HCT116 (cell line): ENCODE results near the gene CTSG. TPM values are rescaled to one million over a fixed set of nuclear protein-coding genes. Genes with fewer than 3 reads are reported as not detected.

Source experiments
- ATAC-seq: fragments of 200-7000 bp; cut with Tn5 transposase; 2 replicates; pipeline ENCODE4 v1.9.1; 2020; ENCODE audit warnings: mild to moderate bottlenecking, moderate library complexity
- Bru-seq: library from RNA; stranded (reverse); fragments of 400-500 nt; gene quantifications from one replicate; lab custom pipeline; 2021; lab: Mats Ljungman, UMichigan
- BruChase-seq, 2 experiments: library from RNA; stranded (reverse); fragments of 400-500 nt; gene quantifications; one replicate each; lab custom pipeline; 2021; lab: Mats Ljungman, UMichigan
- BruUV-seq: library from RNA; stranded (reverse); fragments of 400-500 nt; replicated peaks from 2 replicates; lab custom pipeline; 2021; lab: Mats Ljungman, UMichigan
- CTCF ChIA-PET: fragments of 300-600 bp; sonication (Branson Sonifier 250); formaldehyde crosslinking; loops from one replicate; lab custom pipeline; 2021; ENCODE audit warnings: antibody characterized with exemption; lab: Charles Lee
- POLR2A ChIA-PET: fragments of 300-600, 350-600 bp; sonication (Branson Sonifier 250); formaldehyde crosslinking; loops from one replicate; lab custom pipeline; 2021; ENCODE audit warnings: antibody characterized with exemption; lab: Charles Lee
- RAD21 ChIA-PET, 2 experiments: fragments of 300-600 bp; sonication (Branson Sonifier 250); formaldehyde crosslinking; loops; one replicate each; lab custom pipeline; 2023; ENCODE audit warnings: low total read pairs in 2 of 2; ENCODE audit not compliant: uncharacterized antibody in 2 of 2, unreplicated experiment in 2 of 2, low non-redundant PET in 1 of 2; lab: Charles Lee
- DNase-seq: peaks from one replicate; pipeline ENCODE4 v3.0.0-alpha.2; 2010; ENCODE audit warnings: low read depth, low spot score
- H2AFZ ChIP-seq: fragments of 200-600 bp; shearing (Covaris generic), sonication (generic); 2 replicates; pipeline ENCODE4 v1.6.1; 2017; ENCODE audit warnings: low read depth, mixed run types, mixed read lengths, antibody characterized with exemption, low read length; ENCODE audit not compliant: poor library complexity, severe bottlenecking
- H3K27ac ChIP-seq: 2 replicates; pipeline ENCODE4 v1.5.1; 2012; ENCODE audit warnings: low read depth, low read length
- H3K27me3 ChIP-seq: fragments of 200-600 bp; sonication (generic); 2 replicates; pipeline ENCODE4 v1.6.1; 2016; ENCODE audit warnings: mixed run types, low read length, mixed read lengths; ENCODE audit not compliant: insufficient read depth
- H3K36me3 ChIP-seq, 2 experiments: fragments of 200-500 bp in 1 of 2; fragments of 200-600 bp in 1 of 2; sonication (Bioruptor generic) in 1 of 2; sonication (generic) in 1 of 2; 2 replicates each; pipeline versions ENCODE4 v1.5.1 to v1.6.1; 2014 to 2016; ENCODE audit warnings: low read length in 2 of 2, inconsistent platforms in 1 of 2, mixed read lengths in 1 of 2, mixed run types in 1 of 2; ENCODE audit not compliant: insufficient read depth in 2 of 2, control insufficient read depth in 1 of 2
- H3K4me1 ChIP-seq, 2 experiments: fragments of 200-600 bp in 1 of 2; sonication (generic) in 1 of 2; 2 replicates each; pipeline versions ENCODE4 v1.5.1 to v1.6.1; 2012 to 2017; ENCODE audit warnings: low read length in 2 of 2, inconsistent platforms in 1 of 2, mild to moderate bottlenecking in 1 of 2, mixed read lengths in 1 of 2, mixed run types in 1 of 2, moderate library complexity in 1 of 2; ENCODE audit not compliant: insufficient read depth in 2 of 2, control insufficient read depth in 1 of 2
- H3K4me2 ChIP-seq: fragments of 200-600 bp; sonication (generic); 2 replicates; pipeline ENCODE4 v1.6.1; 2017; ENCODE audit warnings: mixed run types, low read length, mixed read lengths
- H3K4me3 ChIP-seq, 2 experiments: fragments of 200-600 bp in 1 of 2; sonication (generic) in 1 of 2; replicated peaks in 1 of 2; 2 replicates each; pipeline ENCODE4 v1.5.1; 2011 to 2016; ENCODE audit warnings: low read length in 2 of 2, control low read depth in 1 of 2, low read depth in 1 of 2, mild to moderate bottlenecking in 1 of 2, mixed read lengths in 1 of 2, mixed run types in 1 of 2
- H3K79me2 ChIP-seq: fragments of 200-600 bp; sonication (generic); 2 replicates; pipeline ENCODE4 v1.6.1; 2017; ENCODE audit warnings: mild to moderate bottlenecking, mixed run types, low read length, moderate library complexity, mixed read lengths; ENCODE audit not compliant: insufficient read depth
- H3K9ac ChIP-seq: fragments of 200-600 bp; sonication (generic); 2 replicates; pipeline ENCODE4 v1.6.1; 2016; ENCODE audit warnings: low read length, mixed read lengths
- H3K9me2 ChIP-seq: fragments of 200-600 bp; sonication (generic), shearing (Covaris generic); 2 replicates; pipeline ENCODE4 v1.6.1; 2017; ENCODE audit warnings: mixed run types, mild to moderate bottlenecking, moderate library complexity; ENCODE audit not compliant: insufficient read depth
- H3K9me3 ChIP-seq, 2 experiments: fragments of 200-500 bp in 1 of 2; fragments of 200-600 bp in 1 of 2; sonication (Bioruptor generic) in 1 of 2; sonication (generic) in 1 of 2; 2 replicates each; pipeline ENCODE4 v1.6.1; 2014 to 2017; ENCODE audit warnings: low read length in 2 of 2, mixed read lengths in 2 of 2, inconsistent platforms in 1 of 2, low read depth in 1 of 2, mild to moderate bottlenecking in 1 of 2, mixed run types in 1 of 2, moderate library complexity in 1 of 2; ENCODE audit not compliant: control insufficient read depth in 1 of 2, insufficient read depth in 1 of 2
- H4K20me1 ChIP-seq: fragments of 200-600 bp; sonication (generic), shearing (Covaris generic); 2 replicates; pipeline ENCODE4 v1.6.1; 2017; ENCODE audit warnings: mixed run types, mild to moderate bottlenecking, moderate library complexity; ENCODE audit not compliant: insufficient read depth
- CBX3 ChIP-seq: IDR thresholded peaks from 2 replicates; pipeline ENCODE4 v1.6.1; 2012; ENCODE audit warnings: low read depth
- CEBPB ChIP-seq: IDR thresholded peaks from 2 replicates; pipeline ENCODE4 v1.6.1; 2012; ENCODE audit warnings: low read depth
- CTCF ChIP-seq, 3 experiments: fragments of 200-600 bp in 1 of 3; sonication (generic) in 1 of 3; IDR thresholded peaks in 2 of 3; conservative IDR thresholded peaks in 1 of 3; 2 replicates each; pipeline ENCODE4 v1.5.1; 2012 to 2017; ENCODE audit warnings: low read depth in 2 of 3, low read length in 2 of 3, antibody characterized with exemption in 1 of 3, borderline replicate concordance in 1 of 3, control low read depth in 1 of 3, mild to moderate bottlenecking in 1 of 3, mixed read lengths in 1 of 3, mixed run types in 1 of 3, moderate library complexity in 1 of 3; ENCODE audit not compliant: insufficient read depth in 1 of 3
- EGR1 ChIP-seq: IDR thresholded peaks from 2 replicates; pipeline ENCODE4 v1.6.1; 2012; ENCODE audit warnings: low read depth
- ELF1 ChIP-seq: IDR thresholded peaks from 2 replicates; pipeline ENCODE4 v1.6.1; 2012; ENCODE audit warnings: low read depth, borderline replicate concordance
- EZH2 ChIP-seq: fragments of 200-600 bp; sonication (generic); IDR thresholded peaks from 2 replicates; pipeline ENCODE4 v1.6.1; 2017; ENCODE audit warnings: antibody characterized with exemption, mixed run types
- EZH2phosphoT487 ChIP-seq: fragments of 200-600 bp; IDR thresholded peaks from 2 replicates; pipeline ENCODE4 v1.6.1; 2018; ENCODE audit warnings: antibody characterized with exemption, borderline replicate concordance
- FOSL1 ChIP-seq: IDR thresholded peaks from 2 replicates; pipeline ENCODE4 v1.6.1; 2012; ENCODE audit warnings: low read depth
- JUND ChIP-seq: IDR thresholded peaks from 2 replicates; pipeline ENCODE4 v1.6.1; 2012
- POLR2AphosphoS5 ChIP-seq: IDR thresholded peaks from 2 replicates; pipeline ENCODE4 v1.6.1; 2011; ENCODE audit warnings: mild to moderate bottlenecking, low read depth, low read length, moderate library complexity
- RAD21 ChIP-seq: IDR thresholded peaks from 2 replicates; pipeline ENCODE4 v1.6.1; 2012; ENCODE audit warnings: low read depth, mild to moderate bottlenecking
- SIN3A ChIP-seq: IDR thresholded peaks from 2 replicates; pipeline ENCODE4 v1.6.1; 2012; ENCODE audit warnings: low read depth
- SP1 ChIP-seq: IDR thresholded peaks from 2 replicates; pipeline ENCODE4 v1.6.1; 2012; ENCODE audit warnings: low read depth
- SRF ChIP-seq: IDR thresholded peaks from 2 replicates; pipeline ENCODE4 v1.6.1; 2012; ENCODE audit warnings: low read depth
- YY1 ChIP-seq: IDR thresholded peaks from 2 replicates; pipeline ENCODE4 v1.6.1; 2011; ENCODE audit warnings: low read length, low read depth, moderate library complexity, mild to moderate bottlenecking; ENCODE audit not compliant: insufficient replicate concordance; ENCODE audit errors: extremely low read depth
- ZFX ChIP-seq: fragments of 450-650 bp; IDR thresholded peaks from 2 replicates; pipeline ENCODE4 v1.6.1; 2017
- ZNF274 ChIP-seq: fragments of 200-500 bp; sonication (Bioruptor generic); IDR thresholded peaks from 2 replicates; pipeline ENCODE4 v1.6.1; 2014; ENCODE audit warnings: mild to moderate bottlenecking, low read depth, low read length, inconsistent platforms
- intact Hi-C: fragments of 100-400 bp; cut with micrococcal nuclease; formaldehyde crosslinking; loops from 2 replicates; pipeline ENCODE4 v1.10.0; 2022
- long read RNA-seq: library from polyadenylated mRNA; unstranded; transcript quantifications from one replicate; pipeline ENCODE4 v2.0.0, GENCODE V29; 2021; ENCODE audit not compliant: unreplicated experiment
- polyA plus RNA-seq: library from polyadenylated mRNA; unstranded; fragments of >200 nt; gene quantifications from 2 replicates; pipeline ENCODE4 v1.2.1, GENCODE V29; 2012; ENCODE audit warnings: missing spikeins
- total RNA-seq: library from RNA; stranded (reverse); gene quantifications from one replicate; pipeline ENCODE4 v1.2.1, GENCODE V29; 2021; ENCODE audit not compliant: unreplicated experiment
- TF ChIP-seq, protein P1 (sequence below): IDR thresholded peaks from 2 replicates; pipeline ENCODE4 v1.6.1; 2012; ENCODE audit warnings: low read depth
- TF ChIP-seq, protein P2 (sequence below): IDR thresholded peaks from 2 replicates; pipeline ENCODE4 v1.6.1; 2012
- TF ChIP-seq, protein P3 (sequence below): IDR thresholded peaks from 2 replicates; pipeline ENCODE4 v1.6.1; 2011; ENCODE audit warnings: mild to moderate bottlenecking, low read length, moderate library complexity; ENCODE audit not compliant: insufficient replicate concordance; ENCODE audit errors: extremely low read depth

Gene CTSG
- total RNA-seq (not detected), Bru-seq, nascent RNA (not detected), BruChase-seq, experiment 1, labeled RNA remaining after a 6-hour chase (not detected), BruChase-seq, experiment 2, labeled RNA remaining after a 2-hour chase (not detected)
- polyA plus RNA-seq: not detected in 2 replicates
- long read RNA-seq: 0 reads

GRCh38 chr14:24576182-24576581, at the start of gene CTSG:
Gene CTSG, minus strand, starts transcription at chr14:24576250. Its CDS starts 27 bp downstream, at chr14:24576223.
- Histone ChIP-seq H3K4me3 (no peak within 1 kb of the TSS), H4K20me1 (no peaks in the 10 kb centered on the region), H3K27me3 (peaks cover 8% of the 10 kb centered on the region; the same call in 1 of the 2 replicates), H3K9me3 (no peaks in the 10 kb centered on the region), H3K4me1 (no peaks in the 10 kb centered on the region), H3K79me2 (no peaks in the 10 kb centered on the region)
- RAD21 ChIA-PET: no interaction called here
- no TSS peak for BruUV-seq
- no peak for TF ChIP-seq EZH2
- TF ChIP-seq ZFX: no peak
- TF ChIP-seq FOSL1: no peak
- TF ChIP-seq ELF1: no peak
- TF ChIP-seq, protein P1, sequence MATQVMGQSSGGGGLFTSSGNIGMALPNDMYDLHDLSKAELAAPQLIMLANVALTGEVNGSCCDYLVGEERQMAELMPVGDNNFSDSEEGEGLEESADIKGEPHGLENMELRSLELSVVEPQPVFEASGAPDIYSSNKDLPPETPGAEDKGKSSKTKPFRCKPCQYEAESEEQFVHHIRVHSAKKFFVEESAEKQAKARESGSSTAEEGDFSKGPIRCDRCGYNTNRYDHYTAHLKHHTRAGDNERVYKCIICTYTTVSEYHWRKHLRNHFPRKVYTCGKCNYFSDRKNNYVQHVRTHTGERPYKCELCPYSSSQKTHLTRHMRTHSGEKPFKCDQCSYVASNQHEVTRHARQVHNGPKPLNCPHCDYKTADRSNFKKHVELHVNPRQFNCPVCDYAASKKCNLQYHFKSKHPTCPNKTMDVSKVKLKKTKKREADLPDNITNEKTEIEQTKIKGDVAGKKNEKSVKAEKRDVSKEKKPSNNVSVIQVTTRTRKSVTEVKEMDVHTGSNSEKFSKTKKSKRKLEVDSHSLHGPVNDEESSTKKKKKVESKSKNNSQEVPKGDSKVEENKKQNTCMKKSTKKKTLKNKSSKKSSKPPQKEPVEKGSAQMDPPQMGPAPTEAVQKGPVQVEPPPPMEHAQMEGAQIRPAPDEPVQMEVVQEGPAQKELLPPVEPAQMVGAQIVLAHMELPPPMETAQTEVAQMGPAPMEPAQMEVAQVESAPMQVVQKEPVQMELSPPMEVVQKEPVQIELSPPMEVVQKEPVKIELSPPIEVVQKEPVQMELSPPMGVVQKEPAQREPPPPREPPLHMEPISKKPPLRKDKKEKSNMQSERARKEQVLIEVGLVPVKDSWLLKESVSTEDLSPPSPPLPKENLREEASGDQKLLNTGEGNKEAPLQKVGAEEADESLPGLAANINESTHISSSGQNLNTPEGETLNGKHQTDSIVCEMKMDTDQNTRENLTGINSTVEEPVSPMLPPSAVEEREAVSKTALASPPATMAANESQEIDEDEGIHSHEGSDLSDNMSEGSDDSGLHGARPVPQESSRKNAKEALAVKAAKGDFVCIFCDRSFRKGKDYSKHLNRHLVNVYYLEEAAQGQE: no peak
- no peak for TF ChIP-seq SRF
- TF ChIP-seq RAD21: no peak
- no peak for TF ChIP-seq ZNF274
- TF ChIP-seq JUND: no peak
- TF ChIP-seq, protein P2, sequence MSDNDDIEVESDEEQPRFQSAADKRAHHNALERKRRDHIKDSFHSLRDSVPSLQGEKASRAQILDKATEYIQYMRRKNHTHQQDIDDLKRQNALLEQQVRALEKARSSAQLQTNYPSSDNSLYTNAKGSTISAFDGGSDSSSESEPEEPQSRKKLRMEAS: no peak
- TF ChIP-seq CBX3: no peak
- no peak for TF ChIP-seq SP1
- no peak for TF ChIP-seq EGR1
- TF ChIP-seq SIN3A: no peak
- no peak for TF ChIP-seq EZH2phosphoT487
- TF ChIP-seq CEBPB: no peak
- TF ChIP-seq, protein P3, sequence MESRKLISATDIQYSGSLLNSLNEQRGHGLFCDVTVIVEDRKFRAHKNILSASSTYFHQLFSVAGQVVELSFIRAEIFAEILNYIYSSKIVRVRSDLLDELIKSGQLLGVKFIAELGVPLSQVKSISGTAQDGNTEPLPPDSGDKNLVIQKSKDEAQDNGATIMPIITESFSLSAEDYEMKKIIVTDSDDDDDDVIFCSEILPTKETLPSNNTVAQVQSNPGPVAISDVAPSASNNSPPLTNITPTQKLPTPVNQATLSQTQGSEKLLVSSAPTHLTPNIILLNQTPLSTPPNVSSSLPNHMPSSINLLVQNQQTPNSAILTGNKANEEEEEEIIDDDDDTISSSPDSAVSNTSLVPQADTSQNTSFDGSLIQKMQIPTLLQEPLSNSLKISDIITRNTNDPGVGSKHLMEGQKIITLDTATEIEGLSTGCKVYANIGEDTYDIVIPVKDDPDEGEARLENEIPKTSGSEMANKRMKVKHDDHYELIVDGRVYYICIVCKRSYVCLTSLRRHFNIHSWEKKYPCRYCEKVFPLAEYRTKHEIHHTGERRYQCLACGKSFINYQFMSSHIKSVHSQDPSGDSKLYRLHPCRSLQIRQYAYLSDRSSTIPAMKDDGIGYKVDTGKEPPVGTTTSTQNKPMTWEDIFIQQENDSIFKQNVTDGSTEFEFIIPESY: no peak
- TF ChIP-seq POLR2AphosphoS5: no peak
- no peak for TF ChIP-seq CTCF (IDR thresholded peaks at IDR 0.05 in 2 of 3, conservative IDR thresholded peaks at IDR 0.05 in 1 of 3; ENCODE audit: borderline replicate concordance in 1 of 3, insufficient read depth in 1 of 3, low read depth in 2 of 3, low read length in 2 of 3)
- TF ChIP-seq YY1: no peak
- TF ChIP-seq, all 23 proteins: peak for 0
- DNase-seq (no peak), ATAC-seq (no peak)
- H3K4me2 ChIP-seq: no peak within 1 kb of the TSS
- H3K36me3 ChIP-seq: no peaks in the 10 kb centered on the region
- intact Hi-C loops: no loop called here
- H3K9ac ChIP-seq: no peak within 1 kb of the TSS
- no peak within 1 kb of the TSS for H2AFZ ChIP-seq
- no peak within 1 kb of the TSS for H3K27ac ChIP-seq
- CTCF ChIA-PET: no interaction called here
- POLR2A ChIA-PET: no interaction called here
- no peaks in the 10 kb centered on the region for H3K9me2 ChIP-seq
